IMR-90 (cell line): ENCODE results near the gene CAV2. TPM values are rescaled to one million over a fixed set of nuclear protein-coding genes. Genes with fewer than 3 reads are reported as not detected.

ENCODE experiments used
- ATAC-seq: fragments of 200-7000 bp; cut with Tn5 transposase; 2 replicates; pipeline ENCODE4 v1.9.1; 2020; ENCODE audit warnings: low read depth, mild to moderate bottlenecking, moderate library complexity
- BruUV-seq: library from RNA; stranded (reverse); fragments of 400-500 nt; replicated peaks from 2 replicates; lab custom pipeline; 2021; lab: Mats Ljungman, UMichigan
- CTCF ChIA-PET: fragments of 300-600 bp; formaldehyde crosslinking; extraction: SDS; loops from one replicate; lab custom pipeline; 2021; ENCODE audit warnings: antibody characterized with exemption; lab: Yijun Ruan, JAX
- POLR2A ChIA-PET: fragments of 300-600 bp; sonication (Branson Sonifier 250); formaldehyde crosslinking; loops from one replicate; lab custom pipeline; 2022; ENCODE audit warnings: antibody characterized with exemption; ENCODE audit not compliant: unreplicated experiment; lab: Charles Lee
- DNase-seq: peaks from one replicate; pipeline ENCODE4 v3.0.0; 2013
- H2AFZ ChIP-seq: replicated peaks from 2 replicates; pipeline ENCODE3; 2013; ENCODE audit warnings: low read length, mild to moderate bottlenecking; ENCODE audit not compliant: poor library complexity
- H2AK5ac ChIP-seq: 2 replicates; pipeline ENCODE4 v1.6.1; 2013; ENCODE audit warnings: low read depth, low read length, inconsistent platforms
- H2AK9ac ChIP-seq: replicated peaks from 2 replicates; pipeline ENCODE3; 2013; ENCODE audit warnings: mild to moderate bottlenecking, low read depth, low read length, moderate library complexity; ENCODE audit not compliant: poor library complexity
- H2BK120ac ChIP-seq: 2 replicates; pipeline ENCODE4 v1.6.1; 2013; ENCODE audit warnings: low read depth, low read length, inconsistent platforms
- H2BK15ac ChIP-seq: 3 replicates; pipeline ENCODE4 v1.6.1; 2013; ENCODE audit warnings: low read depth, low read length, inconsistent platforms
- H2BK20ac ChIP-seq: 2 replicates; pipeline ENCODE4 v1.6.1; 2013; ENCODE audit warnings: low read depth, mild to moderate bottlenecking, inconsistent platforms, low read length, moderate library complexity
- H2BK5ac ChIP-seq: 2 replicates; pipeline ENCODE4 v1.6.1; 2013; ENCODE audit warnings: mild to moderate bottlenecking, low read depth, low read length, inconsistent platforms; ENCODE audit not compliant: poor library complexity, severe bottlenecking
- H3K14ac ChIP-seq: replicated peaks from 2 replicates; pipeline ENCODE4 v1.6.1; 2013; ENCODE audit warnings: low read depth, low read length, inconsistent platforms
- H3K18ac ChIP-seq: 2 replicates; pipeline ENCODE4 v1.6.1; 2013; ENCODE audit warnings: low read depth, low read length, control low read depth
- H3K23ac ChIP-seq: 2 replicates; pipeline ENCODE4 v1.6.1; 2013; ENCODE audit warnings: low read depth, low read length, inconsistent platforms
- H3K27ac ChIP-seq: 2 replicates; pipeline ENCODE4 v1.5.1; 2013; ENCODE audit warnings: mild to moderate bottlenecking, control low read depth, low read length; ENCODE audit not compliant: insufficient read depth
- H3K27me3 ChIP-seq: 2 replicates; pipeline ENCODE4 v1.6.1; 2013; ENCODE audit warnings: low read length; ENCODE audit not compliant: control insufficient read depth, insufficient read depth
- H3K36me3 ChIP-seq: 2 replicates; pipeline ENCODE4 v1.6.1; 2013; ENCODE audit warnings: low read length, mixed read lengths; ENCODE audit not compliant: control insufficient read depth, insufficient read depth
- H3K4ac ChIP-seq: 2 replicates; pipeline ENCODE4 v1.6.1; 2013; ENCODE audit warnings: low read depth, low read length, inconsistent platforms
- H3K4me1 ChIP-seq: 2 replicates; pipeline ENCODE4 v1.6.1; 2013; ENCODE audit warnings: low read length, mixed read lengths; ENCODE audit not compliant: control insufficient read depth, insufficient read depth
- H3K4me2 ChIP-seq: 2 replicates; pipeline ENCODE4 v1.6.1; 2013; ENCODE audit warnings: low read depth, mild to moderate bottlenecking, control low read depth, low read length, moderate library complexity
- H3K4me3 ChIP-seq: 2 replicates; pipeline ENCODE4 v1.5.1; 2013; ENCODE audit warnings: low read depth, mild to moderate bottlenecking, control low read depth, low read length, moderate library complexity; ENCODE audit not compliant: insufficient read depth
- H3K56ac ChIP-seq: 2 replicates; pipeline ENCODE4 v1.6.1; 2013; ENCODE audit warnings: low read length, inconsistent platforms; ENCODE audit not compliant: insufficient read depth; ENCODE audit errors: extremely low read depth
- H3K79me1 ChIP-seq, 2 experiments: 2 replicates each; pipeline ENCODE4 v1.6.1; 2013; ENCODE audit warnings: low read length in 2 of 2, inconsistent platforms in 1 of 2, low read depth in 1 of 2
- H3K9ac ChIP-seq: 2 replicates; pipeline ENCODE4 v1.6.1; 2013; ENCODE audit warnings: low read depth, low read length, control low read depth
- H3K9me1 ChIP-seq: 2 replicates; pipeline ENCODE4 v1.6.1; 2013; ENCODE audit warnings: low read length, inconsistent platforms; ENCODE audit not compliant: insufficient read depth
- H3K9me3 ChIP-seq: 2 replicates; pipeline ENCODE4 v1.6.1; 2013; ENCODE audit warnings: low read length; ENCODE audit not compliant: control insufficient read depth, insufficient read depth
- H4K20me1 ChIP-seq: 2 replicates; pipeline ENCODE4 v1.6.1; 2013; ENCODE audit warnings: low read length, inconsistent platforms; ENCODE audit not compliant: insufficient read depth
- H4K5ac ChIP-seq: 2 replicates; pipeline ENCODE4 v1.6.1; 2013; ENCODE audit warnings: mild to moderate bottlenecking, low read depth, low read length, control low read depth
- H4K8ac ChIP-seq, 2 experiments: 2 replicates each; pipeline ENCODE4 v1.6.1; 2013; ENCODE audit warnings: low read depth in 2 of 2, low read length in 2 of 2, control low read depth in 1 of 2, inconsistent platforms in 1 of 2
- H4K91ac ChIP-seq: 2 replicates; pipeline ENCODE4 v1.6.1; 2013; ENCODE audit warnings: low read depth, low read length, inconsistent platforms; ENCODE audit not compliant: insufficient read depth
- MAFK ChIP-seq: IDR thresholded peaks from 2 replicates; pipeline ENCODE4 v1.6.1; 2012; ENCODE audit warnings: low read depth, low read length, improper control_type of control experiment
- MAZ ChIP-seq: IDR thresholded peaks from 2 replicates; pipeline ENCODE4 v1.6.1; 2012; ENCODE audit warnings: low read depth, mild to moderate bottlenecking, low read length, improper control_type of control experiment, moderate library complexity, borderline replicate concordance
- MXI1 ChIP-seq: IDR thresholded peaks from 2 replicates; pipeline ENCODE4 v1.6.1; 2012; ENCODE audit warnings: low read depth, mild to moderate bottlenecking, low read length, moderate library complexity, borderline replicate concordance
- USF2 ChIP-seq: fragments of 150-350 bp; IDR thresholded peaks from 2 replicates; pipeline ENCODE4 v1.6.1; 2017; ENCODE audit warnings: mild to moderate bottlenecking, antibody characterized with exemption, low read length, low read depth
- WGBS, 2 experiments: methylation state at CpG; one replicate each; pipeline versions ENCODE4 v1.1.5 to v1.1.7; 2013; ENCODE audit warnings: missing lambda C conversion rate in 2 of 2; ENCODE audit not compliant: insufficient read length in 1 of 2; ENCODE audit errors: extremely low coverage in 2 of 2; 5-methylcytosine and 5-hydroxymethylcytosine counted together
- dilution Hi-C: fragments of 300-500 bp; cut with HindIII; formaldehyde crosslinking; loops from one replicate; pipeline ENCODE4 v1.14.3; 2018; ENCODE audit warnings: low sequenced_read_pairs; ENCODE audit not compliant: unreplicated experiment
- in situ Hi-C: fragments of 300-500 bp; cut with MboI; formaldehyde crosslinking; loops from 3 replicates; pipeline ENCODE4 v1.14.3; 2019; ENCODE audit warnings: low sequenced_read_pairs, inconsistent platforms, mixed read lengths
- intact Hi-C: fragments of 100-400 bp; cut with micrococcal nuclease; formaldehyde crosslinking; loops from 2 replicates; pipeline ENCODE4 v1.10.0; 2022
- polyA plus RNA-seq, 3 experiments: library from polyadenylated mRNA; depleted of rRNA; stranded (reverse); fragments of >200 nt; gene quantifications; 2 replicates each; pipeline ENCODE4 v1.2.3, GENCODE V29; 2012; ENCODE audit warnings: low replicate concordance in 1 of 3
- total RNA-seq: library from RNA; depleted of rRNA; stranded (reverse); fragments of >200 nt; gene quantifications from 2 replicates; pipeline ENCODE4 v1.2.3, GENCODE V29; 2012

CAV2 gene
- total and polyA plus RNA-seq, 2 of the 4 experiments (the other 2 are of a cell fraction): 199 to 265 TPM

GRCh38 chr7:116494472-116494871, 5.1 kb upstream of the CAV2 start:
- no peak overlapping the region for H3K4me2 ChIP-seq
- no peaks in the 10 kb centered on the region for H4K20me1 ChIP-seq
- no peaks in the 10 kb centered on the region for H3K36me3 ChIP-seq
- peak overlapping the region in 1 of 2 experiments; percentile 35; a peak in 1 of 4 replicates for H4K8ac ChIP-seq
- no peaks in the 10 kb centered on the region for H3K9me3 ChIP-seq
- H3K4me1 ChIP-seq: peaks cover 17% of the 10 kb centered on the region
- no peak overlapping the region for H2AK9ac ChIP-seq
- no TSS peak for BruUV-seq
- no peak overlapping the region for H4K5ac ChIP-seq
- peaks cover 8 to 11% of the 10 kb centered on the region in 2 experiments; a peak in 3 of 4 replicates for H3K79me1 ChIP-seq
- no peak for DNase-seq
- no peak overlapping the region for H3K56ac ChIP-seq
- no peak overlapping the region for H2AK5ac ChIP-seq
- H2BK15ac ChIP-seq: no peak overlapping the region
- H3K14ac ChIP-seq: 0 out of 2 replicates have a peak overlapping the region, but pooled peaks have one; percentile 13
- ChIA-PET POLR2A (interaction anchor here (1.1 kb wide), 1 partner anchor 235 kb away, joined by 7 read pairs; no protein-coding TSS in a partner anchor), CTCF (interaction anchor here (1.1 kb wide), 1 partner anchor 71 kb away, joined by 3 read pairs; no protein-coding TSS in a partner anchor)
- no peak overlapping the region for H4K91ac ChIP-seq
- no peak overlapping the region for H3K4me3 ChIP-seq
- dilution Hi-C loops (no loop called here), intact Hi-C loops (loop anchor here (10.0 kb wide), 1 partner anchor 50 kb away; no protein-coding TSS in a partner anchor), in situ Hi-C loops (no loop called here)
- WGBS, 2 experiments: no CpG with 5 or more reads among the region's 2 CpGs
- H3K27me3 ChIP-seq: no peaks in the 10 kb centered on the region
- H3K18ac ChIP-seq: 0 out of 2 replicates have a peak overlapping the region, but pooled peaks have one; percentile 8
- no peak overlapping the region for H3K23ac ChIP-seq
- ATAC-seq: no peak
- H3K9ac ChIP-seq: no peak overlapping the region
- no peak overlapping the region for H2AFZ ChIP-seq
- H2BK120ac ChIP-seq: 0 out of 2 replicates have a peak overlapping the region, but pooled peaks have one; percentile 17
- H2BK5ac ChIP-seq: no peak overlapping the region
- TF ChIP-seq USF2 (no peak), MXI1 (no peak), MAZ (no peak), MAFK (no peak)
- H3K9me1 ChIP-seq: peaks cover 11% of the 10 kb centered on the region
- peak overlapping the region; percentile 76; the same call in 1 of the 2 replicates for H2BK20ac ChIP-seq
- no peak overlapping the region for H3K27ac ChIP-seq
- no peak overlapping the region for H3K4ac ChIP-seq
